GM12878 (cell line): Measurements from ENCODE around the gene PRKCB. TPM values are rescaled to one million over a fixed set of nuclear protein-coding genes. Genes with fewer than 3 reads are reported as not detected.
A peak's percentile ranks its signal among the peaks of the same experiment; 100 is the strongest.

Source experiments
- ATAC-seq: fragments of 200-7000 bp; cut with Tn5 transposase; 3 replicates; pipeline ENCODE4 v1.9.1; 2020; ENCODE audit warnings: mild to moderate bottlenecking, moderate library complexity
- BruUV-seq: library from RNA; stranded (reverse); fragments of 400-500 nt; replicated peaks from 2 replicates; lab custom pipeline; 2021; lab: Mats Ljungman, UMichigan
- CTCF ChIA-PET: fragments of 300-600 bp; sonication (Branson Sonifier 250); formaldehyde crosslinking; extraction: SDS; loops from one replicate; lab custom pipeline; 2021; ENCODE audit warnings: inconsistent platforms; lab: Yijun Ruan, JAX
- POLR2A ChIA-PET: fragments of 350-600 bp; formaldehyde crosslinking; extraction: SDS; loops from one replicate; lab custom pipeline; 2021; ENCODE audit warnings: inconsistent platforms; lab: Charles Lee
- RAD21 ChIA-PET: fragments of 300-600 bp; sonication (Branson Sonifier 250); formaldehyde crosslinking; loops from one replicate; lab custom pipeline; 2023; ENCODE audit warnings: antibody characterized with exemption; ENCODE audit not compliant: unreplicated experiment; lab: Charles Lee
- SMC1A ChIA-PET: fragments of 300-600 bp; sonication (Branson Sonifier 250); formaldehyde crosslinking; loops from one replicate; lab custom pipeline; 2023; ENCODE audit not compliant: unreplicated experiment, uncharacterized antibody; lab: Charles Lee
- DNase-seq: peaks from one replicate; pipeline ENCODE4 v3.0.0-alpha.2; 2011; ENCODE audit warnings: low read depth, low spot score
- FAIRE-seq: peaks from 3 replicates; lab custom pipeline; 2011; peaks lifted over from hg19 to GRCh38; lab: Jason Lieb, UNC
- H2AFZ ChIP-seq: 2 replicates; pipeline ENCODE4 v1.6.0; 2011; ENCODE audit warnings: low read depth, low read length, control low read depth; ENCODE audit not compliant: control insufficient read depth
- H3K27ac ChIP-seq: 2 replicates; pipeline ENCODE4 v1.5.1; 2011; ENCODE audit warnings: control low read depth; ENCODE audit not compliant: control insufficient read depth, insufficient read depth
- H3K27me3 ChIP-seq, 2 experiments: replicated peaks in 1 of 2; 2 replicates each; pipeline versions ENCODE4 v1.6.0 to v1.6.1; 2011; ENCODE audit warnings: low read length in 1 of 2; ENCODE audit not compliant: control insufficient read depth in 2 of 2, insufficient read depth in 2 of 2
- H3K36me3 ChIP-seq, 2 experiments: 2 replicates each; pipeline ENCODE4 v1.5.1; 2011; ENCODE audit warnings: low read length in 1 of 2; ENCODE audit not compliant: control insufficient read depth in 2 of 2, insufficient read depth in 2 of 2
- H3K4me1 ChIP-seq: 2 replicates; pipeline ENCODE4 v1.6.1; 2011; ENCODE audit warnings: mild to moderate bottlenecking, low read length, moderate library complexity, mixed read lengths; ENCODE audit not compliant: control insufficient read depth, insufficient read depth
- H3K4me2 ChIP-seq: 2 replicates; pipeline ENCODE4 v1.6.0; 2011; ENCODE audit warnings: control low read depth; ENCODE audit not compliant: control insufficient read depth, insufficient read depth
- H3K4me3 ChIP-seq: fragments of 200-600 bp; sonication (generic); 2 replicates; pipeline ENCODE4 v1.5.1; 2016
- H3K79me2 ChIP-seq: 2 replicates; pipeline ENCODE4 v1.6.0; 2011; ENCODE audit warnings: low read length; ENCODE audit not compliant: control insufficient read depth, insufficient read depth
- H3K9ac ChIP-seq: 2 replicates; pipeline ENCODE4 v1.8.0; 2011; ENCODE audit warnings: low read length, control low read depth, mixed read lengths; ENCODE audit not compliant: control insufficient read depth, insufficient read depth
- H3K9me3 ChIP-seq: replicated peaks from 3 replicates; pipeline ENCODE4 v1.5.1; 2011; ENCODE audit warnings: mild to moderate bottlenecking, low read length; ENCODE audit not compliant: control insufficient read depth, insufficient read depth
- H4K20me1 ChIP-seq: 2 replicates; pipeline ENCODE4 v1.6.0; 2011; ENCODE audit not compliant: control insufficient read depth, insufficient read depth
- CHD4 ChIP-seq: fragments of 200-600 bp; sonication (generic); IDR thresholded peaks from 2 replicates; pipeline ENCODE4 v1.6.1; 2016; ENCODE audit warnings: mild to moderate bottlenecking
- CREB1 ChIP-seq: IDR thresholded peaks from 2 replicates; pipeline ENCODE4 v1.6.1; 2012; ENCODE audit warnings: low read depth, mild to moderate bottlenecking, inconsistent platforms
- ESRRA ChIP-seq: IDR thresholded peaks from 2 replicates; pipeline ENCODE4 v1.6.1; 2012; ENCODE audit warnings: mild to moderate bottlenecking, low read length, improper control_type of control experiment
- ETV6 ChIP-seq, 2 experiments: fragments of 450-650 bp in 1 of 2; IDR thresholded peaks in 1 of 2; conservative IDR thresholded peaks in 1 of 2; 2 replicates each; pipeline ENCODE4 v1.6.1; 2014; ENCODE audit warnings: antibody characterized with exemption in 1 of 2, borderline replicate concordance in 1 of 2, low read depth in 1 of 2, mild to moderate bottlenecking in 1 of 2, moderate library complexity in 1 of 2
- IKZF1 ChIP-seq: fragments of 450-650 bp; conservative IDR thresholded peaks from 2 replicates; pipeline ENCODE4 v1.6.1; 2017; ENCODE audit warnings: antibody characterized with exemption, mild to moderate bottlenecking
- IKZF2 ChIP-seq, 2 experiments: fragments of 450-650 bp; IDR thresholded peaks; 2 replicates each; pipeline ENCODE4 v1.6.1; 2017; ENCODE audit warnings: mild to moderate bottlenecking in 2 of 2, moderate library complexity in 2 of 2
- MEF2A ChIP-seq: IDR thresholded peaks from 2 replicates; pipeline ENCODE4 v1.6.1; 2011; ENCODE audit warnings: low read depth, mild to moderate bottlenecking, low read length, moderate library complexity; ENCODE audit not compliant: insufficient read depth
- MTA3 ChIP-seq: IDR thresholded peaks from 2 replicates; pipeline ENCODE4 v1.6.1; 2012; ENCODE audit warnings: low read length, inconsistent platforms, borderline replicate concordance
- PML ChIP-seq: IDR thresholded peaks from 2 replicates; pipeline ENCODE4 v1.6.1; 2012; ENCODE audit warnings: low read length, inconsistent platforms
- RBBP5 ChIP-seq: fragments of 200-600 bp; sonication (generic); conservative IDR thresholded peaks from 2 replicates; pipeline ENCODE4 v1.6.1; 2016
- SMC3 ChIP-seq: IDR thresholded peaks from 2 replicates; pipeline ENCODE4 v1.6.1; 2011; ENCODE audit warnings: low read length, improper control_type of control experiment, borderline replicate concordance
- SP1 ChIP-seq: IDR thresholded peaks from one replicate; pipeline ENCODE4 v1.6.1; 2011; ENCODE audit warnings: low read depth, low read length
- ZBED1 ChIP-seq: IDR thresholded peaks from 2 replicates; pipeline ENCODE4 v1.6.1; 2016; ENCODE audit warnings: borderline replicate concordance
- ZNF24 ChIP-seq: fragments of 450-650 bp; IDR thresholded peaks from 2 replicates; pipeline ENCODE4 v1.6.1; 2017; ENCODE audit warnings: antibody characterized with exemption, mild to moderate bottlenecking
- WGBS: methylation state at CpG from one replicate; pipeline ENCODE4 v1.1.6; 2016; ENCODE audit warnings: low lambda C conversion rate; ENCODE audit not compliant: insufficient replicate concordance, insufficient coverage; ENCODE audit errors: missing lambda C conversion rate; 5-methylcytosine and 5-hydroxymethylcytosine counted together
- in situ Hi-C: fragments of 300-500 bp; cut with MboI; formaldehyde crosslinking; loops from 9 replicates; pipeline ENCODE4 v1.14.3; 2018; ENCODE audit warnings: mixed read lengths
- intact Hi-C: fragments of 100-400 bp; cut with micrococcal nuclease; formaldehyde crosslinking; loops from one replicate; pipeline ENCODE4 v1.14.2; 2022; ENCODE audit not compliant: unreplicated experiment
- polyA plus RNA-seq, 11 experiments: library from polyadenylated mRNA; depleted of rRNA in 4 of 11; unstranded in 6 of 11; stranded (reverse) in 5 of 11; fragments of >200 nt; fragmentation: Nextera tagmentation in 4 of 11; fragmentation: Illumina TruSeq in 1 of 11; extraction: Ambion mirVana in 4 of 11; extraction: Trizol in 1 of 11; gene quantifications; 1 replicate in 1 of 11; 2 replicates in 10 of 11; pipeline versions ENCODE4 v1.2.1 to v1.2.3, GENCODE V29; 2011 to 2016; ENCODE audit warnings: inconsistent platforms in 2 of 11, missing spikeins in 2 of 11, low read depth in 1 of 11
- total RNA-seq, 4 experiments: library from RNA; depleted of rRNA in 3 of 4; stranded (reverse); fragments of >200 nt in 3 of 4; fragmentation: Illumina TruSeq in 1 of 4; extraction: Trizol in 1 of 4; gene quantifications; 2 replicates each; pipeline versions ENCODE4 v1.2.1 to v1.2.3, GENCODE V29; 2013 to 2021
- TF ChIP-seq, protein P1 (sequence below): fragments of 450-650 bp; IDR thresholded peaks from 2 replicates; pipeline ENCODE4 v1.6.1; 2016; ENCODE audit warnings: mild to moderate bottlenecking
- TF ChIP-seq, protein P2 (sequence below): fragments of 450-650 bp; IDR thresholded peaks from 2 replicates; pipeline ENCODE4 v1.6.1; 2017; ENCODE audit warnings: mild to moderate bottlenecking, moderate library complexity
- TF ChIP-seq, protein P3 (sequence below): fragments of 450-650 bp; IDR thresholded peaks from 2 replicates; pipeline ENCODE4 v1.6.1; 2017; ENCODE audit warnings: low read depth, mild to moderate bottlenecking, moderate library complexity

The PRKCB gene
- total and polyA plus RNA-seq, 10 of the 15 experiments (the other 5 are each of a cell fraction or from before 2014, with no cell fraction given): 21.4 to 158 (median 97.3) TPM

DNA sequence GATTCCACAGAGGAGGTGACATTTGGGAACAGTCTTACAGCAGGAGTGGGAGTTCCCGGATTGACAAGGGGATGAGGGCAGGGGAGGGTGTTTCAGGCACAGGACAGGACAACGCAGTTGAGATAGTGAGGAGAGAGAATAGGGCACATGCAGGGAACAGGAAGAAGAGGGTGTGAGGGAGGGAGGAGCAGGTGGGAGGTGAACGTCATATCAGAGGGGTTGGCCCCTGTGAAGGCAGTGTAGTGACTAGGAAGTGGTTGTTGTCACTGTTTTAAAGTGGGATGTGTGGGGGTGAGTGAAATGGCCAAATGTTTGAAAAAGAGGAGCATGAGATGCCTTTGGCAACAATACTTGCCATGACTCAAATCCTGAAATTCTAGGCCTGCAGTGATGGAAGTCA lies 12.2 kb downstream of the PRKCB start (continued):
- TF ChIP-seq, protein P1, sequence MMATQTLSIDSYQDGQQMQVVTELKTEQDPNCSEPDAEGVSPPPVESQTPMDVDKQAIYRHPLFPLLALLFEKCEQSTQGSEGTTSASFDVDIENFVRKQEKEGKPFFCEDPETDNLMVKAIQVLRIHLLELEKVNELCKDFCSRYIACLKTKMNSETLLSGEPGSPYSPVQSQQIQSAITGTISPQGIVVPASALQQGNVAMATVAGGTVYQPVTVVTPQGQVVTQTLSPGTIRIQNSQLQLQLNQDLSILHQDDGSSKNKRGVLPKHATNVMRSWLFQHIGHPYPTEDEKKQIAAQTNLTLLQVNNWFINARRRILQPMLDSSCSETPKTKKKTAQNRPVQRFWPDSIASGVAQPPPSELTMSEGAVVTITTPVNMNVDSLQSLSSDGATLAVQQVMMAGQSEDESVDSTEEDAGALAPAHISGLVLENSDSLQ: peak; percentile 11; the same call in 1 of the 2 replicates
- no peak for TF ChIP-seq SP1
- TF ChIP-seq CREB1: peak; percentile 61

DNA sequence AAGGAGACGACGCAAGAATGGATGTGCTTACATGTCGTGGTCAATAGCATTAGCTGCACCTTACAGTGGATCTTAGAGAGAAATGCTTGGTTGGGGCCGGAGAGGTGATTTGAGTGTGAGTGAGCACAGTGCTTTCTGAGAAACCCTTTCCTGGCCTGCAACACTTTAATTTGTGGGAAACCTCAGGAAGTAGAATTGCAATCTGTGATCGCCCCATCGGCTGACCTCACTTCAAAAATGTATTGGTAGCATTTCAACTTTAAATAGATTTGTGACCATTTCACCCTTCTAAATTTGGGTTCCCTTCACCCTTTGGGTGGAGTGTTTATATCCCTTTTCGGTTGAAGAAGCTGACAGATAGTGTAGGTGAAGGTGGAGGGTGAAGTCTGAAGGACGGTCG lies 13.2 kb downstream of the PRKCB start:
- Histone ChIP-seq H3K9me3 (peaks cover 8% of the 10 kb centered on the region), H3K79me2 (peaks cover 87% of the 10 kb centered on the region), H3K4me2 (peak overlapping the region; percentile 55), H3K27me3 (no peaks in the 10 kb centered on the region), H3K4me3 (peak overlapping the region; percentile 38), H3K9ac (no peak overlapping the region; the same call in 1 of the 2 replicates), H2AFZ (no peak overlapping the region), H3K36me3 (peaks cover 0 to under 1% of the 10 kb centered on the region in 2 experiments; a peak in 3 of 4 replicates), H3K4me1 (peaks cover 66% of the 10 kb centered on the region), H3K27ac (peak overlapping the region; percentile 28), H4K20me1 (no peaks in the 10 kb centered on the region)
- ATAC-seq (peak; percentile 24), DNase-seq (no peak), FAIRE-seq (no peak)
- 45% methylated on average over 9 of the region's 9 CpGs for WGBS
- ChIA-PET SMC1A (interaction anchor here (0.9 to 27.0 kb wide), 8 partner anchors 7 to 166 kb away, joined by 3 to 468 read pairs (median 16); no protein-coding TSS in a partner anchor), CTCF (interaction anchor here (0.9 to 2.3 kb wide), 5 partner anchors 11 to 162 kb away, joined by 3 to 17 read pairs (median 4); no protein-coding TSS in a partner anchor), RAD21 (interaction anchor here (1.1 to 2.3 kb wide), 5 partner anchors 9 to 45 kb away, joined by 3 to 19 read pairs (median 8); no protein-coding TSS in a partner anchor), POLR2A (interaction anchor here (0.6 to 3.1 kb wide), 6 partner anchors 9 to 1837 kb away, joined by 3 to 21 read pairs (median 5); partner anchors contain the start of gene PRKCB)
- no TSS peak for BruUV-seq
- in situ Hi-C loops (loop anchor here (10.0 kb wide), 1 partner anchor 344 kb away; no protein-coding TSS in a partner anchor), intact Hi-C loops (no loop called here)
- TF ChIP-seq, protein P2, sequence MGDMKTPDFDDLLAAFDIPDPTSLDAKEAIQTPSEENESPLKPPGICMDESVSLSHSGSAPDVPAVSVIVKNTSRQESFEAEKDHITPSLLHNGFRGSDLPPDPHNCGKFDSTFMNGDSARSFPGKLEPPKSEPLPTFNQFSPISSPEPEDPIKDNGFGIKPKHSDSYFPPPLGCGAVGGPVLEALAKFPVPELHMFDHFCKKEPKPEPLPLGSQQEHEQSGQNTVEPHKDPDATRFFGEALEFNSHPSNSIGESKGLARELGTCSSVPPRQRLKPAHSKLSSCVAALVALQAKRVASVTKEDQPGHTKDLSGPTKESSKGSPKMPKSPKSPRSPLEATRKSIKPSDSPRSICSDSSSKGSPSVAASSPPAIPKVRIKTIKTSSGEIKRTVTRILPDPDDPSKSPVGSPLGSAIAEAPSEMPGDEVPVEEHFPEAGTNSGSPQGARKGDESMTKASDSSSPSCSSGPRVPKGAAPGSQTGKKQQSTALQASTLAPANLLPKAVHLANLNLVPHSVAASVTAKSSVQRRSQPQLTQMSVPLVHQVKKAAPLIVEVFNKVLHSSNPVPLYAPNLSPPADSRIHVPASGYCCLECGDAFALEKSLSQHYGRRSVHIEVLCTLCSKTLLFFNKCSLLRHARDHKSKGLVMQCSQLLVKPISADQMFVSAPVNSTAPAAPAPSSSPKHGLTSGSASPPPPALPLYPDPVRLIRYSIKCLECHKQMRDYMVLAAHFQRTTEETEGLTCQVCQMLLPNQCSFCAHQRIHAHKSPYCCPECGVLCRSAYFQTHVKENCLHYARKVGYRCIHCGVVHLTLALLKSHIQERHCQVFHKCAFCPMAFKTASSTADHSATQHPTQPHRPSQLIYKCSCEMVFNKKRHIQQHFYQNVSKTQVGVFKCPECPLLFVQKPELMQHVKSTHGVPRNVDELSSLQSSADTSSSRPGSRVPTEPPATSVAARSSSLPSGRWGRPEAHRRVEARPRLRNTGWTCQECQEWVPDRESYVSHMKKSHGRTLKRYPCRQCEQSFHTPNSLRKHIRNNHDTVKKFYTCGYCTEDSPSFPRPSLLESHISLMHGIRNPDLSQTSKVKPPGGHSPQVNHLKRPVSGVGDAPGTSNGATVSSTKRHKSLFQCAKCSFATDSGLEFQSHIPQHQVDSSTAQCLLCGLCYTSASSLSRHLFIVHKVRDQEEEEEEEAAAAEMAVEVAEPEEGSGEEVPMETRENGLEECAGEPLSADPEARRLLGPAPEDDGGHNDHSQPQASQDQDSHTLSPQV: no peak
- no peak for TF ChIP-seq PML
- TF ChIP-seq, protein P3, sequence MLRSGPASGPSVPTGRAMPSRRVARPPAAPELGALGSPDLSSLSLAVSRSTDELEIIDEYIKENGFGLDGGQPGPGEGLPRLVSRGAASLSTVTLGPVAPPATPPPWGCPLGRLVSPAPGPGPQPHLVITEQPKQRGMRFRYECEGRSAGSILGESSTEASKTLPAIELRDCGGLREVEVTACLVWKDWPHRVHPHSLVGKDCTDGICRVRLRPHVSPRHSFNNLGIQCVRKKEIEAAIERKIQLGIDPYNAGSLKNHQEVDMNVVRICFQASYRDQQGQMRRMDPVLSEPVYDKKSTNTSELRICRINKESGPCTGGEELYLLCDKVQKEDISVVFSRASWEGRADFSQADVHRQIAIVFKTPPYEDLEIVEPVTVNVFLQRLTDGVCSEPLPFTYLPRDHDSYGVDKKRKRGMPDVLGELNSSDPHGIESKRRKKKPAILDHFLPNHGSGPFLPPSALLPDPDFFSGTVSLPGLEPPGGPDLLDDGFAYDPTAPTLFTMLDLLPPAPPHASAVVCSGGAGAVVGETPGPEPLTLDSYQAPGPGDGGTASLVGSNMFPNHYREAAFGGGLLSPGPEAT: no peak
- TF ChIP-seq CHD4: no peak
- TF ChIP-seq MEF2A: peak; percentile 94
- TF ChIP-seq ESRRA: no peak
- TF ChIP-seq SMC3: no peak
- no peak for TF ChIP-seq RBBP5
- TF ChIP-seq IKZF2 (IDR thresholded peaks at IDR 0.05): peak in 1 of 2 experiments; percentile 12; a peak in 1 of 4 replicates
- peak; percentile 56; the same call in 1 of the 2 replicates for TF ChIP-seq ZBED1
- TF ChIP-seq ZNF24: no peak
- TF ChIP-seq ETV6 (conservative IDR thresholded peaks at IDR 0.05 in 1 of 2, IDR thresholded peaks at IDR 0.05 in 1 of 2; ENCODE audit: borderline replicate concordance in 1 of 2, low read depth in 1 of 2): peak in 1 of 2 experiments; percentile 45; a peak in 1 of 4 replicates
- peak; percentile 54 for TF ChIP-seq IKZF1
- peak; percentile 88; the same call in 1 of the 2 replicates for TF ChIP-seq MTA3
